ENCODE data around the gene KCTD21.
"Not testable (repeated sequence)": the region's sequence is repeated elsewhere in the genome, so short reads cannot be mapped to it uniquely, and the experiment has no call there.

The KCTD21 gene

GRCh38 chr11:78223320-78223954, 35.0 kb upstream of the KCTD21 start:
- intact Hi-C loops (cut with micrococcal nuclease) = no loop called here
- peaks cover 96% of the 10 kb centered on the region for H3K36me3 Mint-ChIP-seq (ENCODE audit: low read depth)
- H3K27ac Mint-ChIP-seq = no peak overlapping the region

GRCh38 chr11:78222726-78223125, 34.3 kb upstream of the KCTD21 start:
- intact Hi-C loops (cut with micrococcal nuclease); H3K27me3 Mint-ChIP-seq; H3K4me3 Mint-ChIP-seq; H3K27ac Mint-ChIP-seq; H3K9me3 Mint-ChIP-seq: not testable (repeated sequence)
- H3K4me1 Mint-ChIP-seq (ENCODE audit: low read depth) = peaks cover 11% of the 10 kb centered on the region
- H3K36me3 Mint-ChIP-seq (ENCODE audit: low read depth) = peaks cover 99% of the 10 kb centered on the region

More at GRCh38 chr11:78223320-78223954, 35.0 kb upstream of the KCTD21 start:
- Mint-ChIP-seq H3K27me3 (no peaks in the 10 kb centered on the region), H3K9me3 (no peaks in the 10 kb centered on the region), H3K4me3 (no peak overlapping the region), H3K4me1 (ENCODE audit: low read depth) (peaks cover 4% of the 10 kb centered on the region)

GRCh38 chr11:78221396-78222315, 33.2 kb upstream of the KCTD21 start:
- Mint-ChIP-seq H3K4me1 (ENCODE audit: low read depth) (peaks cover 19% of the 10 kb centered on the region), H3K4me3 (no peak overlapping the region), H3K27me3 (no peaks in the 10 kb centered on the region), H3K9me3 (no peaks in the 10 kb centered on the region), H3K27ac (no peak overlapping the region), H3K36me3 (ENCODE audit: low read depth) (peaks cover 99% of the 10 kb centered on the region)
- intact Hi-C loops (cut with micrococcal nuclease) = no loop called here

- no peak overlapping the region for H3K27ac Mint-ChIP-seq
- no peaks in the 10 kb centered on the region for H3K9me3 Mint-ChIP-seq
- intact Hi-C loops (cut with micrococcal nuclease) = no loop called here
- no peaks in the 10 kb centered on the region for H3K27me3 Mint-ChIP-seq
- H3K36me3 Mint-ChIP-seq (ENCODE audit: low read depth) = peaks cover 99% of the 10 kb centered on the region
- H3K4me3 Mint-ChIP-seq = no peak overlapping the region
- peaks cover 19% of the 10 kb centered on the region for H3K4me1 Mint-ChIP-seq (ENCODE audit: low read depth)
Measured at GRCh38 chr11:78220218-78221157, 32.1 kb upstream of the KCTD21 start.

- intact Hi-C loops (cut with micrococcal nuclease) = no loop called here
- peaks cover 99% of the 10 kb centered on the region for H3K36me3 Mint-ChIP-seq (ENCODE audit: low read depth)
- H3K27ac Mint-ChIP-seq = no peak overlapping the region
- H3K4me3 Mint-ChIP-seq = no peak overlapping the region
- H3K9me3 Mint-ChIP-seq = no peaks in the 10 kb centered on the region
- peaks cover 19% of the 10 kb centered on the region for H3K4me1 Mint-ChIP-seq (ENCODE audit: low read depth)
- no peaks in the 10 kb centered on the region for H3K27me3 Mint-ChIP-seq
Measured at GRCh38 chr11:78219493-78220217, 31.2 kb upstream of the KCTD21 start.

GRCh38 chr11:78218707-78219492, 30.5 kb upstream of the KCTD21 start:
- intact Hi-C loops (cut with micrococcal nuclease) = no loop called here

GRCh38 chr11:78217650-78218541, 29.5 kb upstream of the KCTD21 start:
- peaks cover 97% of the 10 kb centered on the region for H3K36me3 Mint-ChIP-seq (ENCODE audit: low read depth)
- intact Hi-C loops (cut with micrococcal nuclease) = no loop called here
- no peaks in the 10 kb centered on the region for H3K9me3 Mint-ChIP-seq
- no peak overlapping the region for H3K27ac Mint-ChIP-seq
- H3K4me1 Mint-ChIP-seq (ENCODE audit: low read depth) = peaks cover 19% of the 10 kb centered on the region
- no peak overlapping the region for H3K4me3 Mint-ChIP-seq
- no peaks in the 10 kb centered on the region for H3K27me3 Mint-ChIP-seq

More at GRCh38 chr11:78218707-78219492, 30.5 kb upstream of the KCTD21 start:
- peaks cover 19% of the 10 kb centered on the region for H3K4me1 Mint-ChIP-seq (ENCODE audit: low read depth)
- H3K36me3 Mint-ChIP-seq (ENCODE audit: low read depth) = peaks cover 99% of the 10 kb centered on the region
- no peaks in the 10 kb centered on the region for H3K9me3 Mint-ChIP-seq
- H3K4me3 Mint-ChIP-seq = no peak overlapping the region
- H3K27me3 Mint-ChIP-seq = no peaks in the 10 kb centered on the region
- H3K27ac Mint-ChIP-seq = no peak overlapping the region

- no peaks in the 10 kb centered on the region for H3K9me3 Mint-ChIP-seq
- no peak overlapping the region for H3K4me3 Mint-ChIP-seq
- H3K27ac Mint-ChIP-seq = no peak overlapping the region
- H3K4me1 Mint-ChIP-seq (ENCODE audit: low read depth) = peaks cover 23% of the 10 kb centered on the region
- H3K27me3 Mint-ChIP-seq = no peaks in the 10 kb centered on the region
- peaks cover 92% of the 10 kb centered on the region for H3K36me3 Mint-ChIP-seq (ENCODE audit: low read depth)
- intact Hi-C loops (cut with micrococcal nuclease) = no loop called here
Measured at GRCh38 chr11:78216571-78217287, 28.3 kb upstream of the KCTD21 start.

GRCh38 chr11:78216021-78216420, 27.6 kb upstream of the KCTD21 start:
- intact Hi-C loops (cut with micrococcal nuclease) = no loop called here
- Mint-ChIP-seq H3K9me3 (no peaks in the 10 kb centered on the region), H3K27ac (no peak overlapping the region), H3K36me3 (ENCODE audit: low read depth) (peaks cover 85% of the 10 kb centered on the region), H3K27me3 (no peaks in the 10 kb centered on the region), H3K4me3 (no peak overlapping the region), H3K4me1 (ENCODE audit: low read depth) (peaks cover 23% of the 10 kb centered on the region)

GRCh38 chr11:78214331-78215194, 26.1 kb upstream of the KCTD21 start:
- Mint-ChIP-seq H3K4me3 (no peak overlapping the region), H3K4me1 (ENCODE audit: low read depth) (peaks cover 23% of the 10 kb centered on the region), H3K27me3 (no peaks in the 10 kb centered on the region), H3K9me3 (no peaks in the 10 kb centered on the region), H3K27ac (no peak overlapping the region), H3K36me3 (ENCODE audit: low read depth) (peaks cover 82% of the 10 kb centered on the region)
- intact Hi-C loops (cut with micrococcal nuclease) = no loop called here

Measured in dendritic cell treated with granulocyte-macrophage colony-stimulating factor and Interleukin-4, amounts not matched to agents 40 ng/mL and 50 ng/mL, for 4 days (primary cell).